KBM-7 (cell line): Measurements from ENCODE around the gene FRMD3.
A peak's percentile ranks its signal among the peaks of the same experiment; 100 is the strongest.

ENCODE experiments used
- DNase-seq: peaks from one replicate; pipeline ENCODE4 v3.0.0-alpha.2; 2015
- in situ Hi-C: fragments of 300-500 bp; cut with MboI; formaldehyde crosslinking; loops from 2 replicates; pipeline ENCODE4 v1.14.3; 2020; ENCODE audit warnings: low sequenced_read_pairs, low pct_unique_long_range_greater_than_20kb, mixed read lengths

The FRMD3 gene

GRCh38 chr9:83538172-83538889 lies at the start of gene FRMD3:
FRMD3 (minus strand) TSS chr9:83538401; CDS start chr9:83538231, 170 bp downstream.
- peak; percentile 20 for DNase-seq
- in situ Hi-C loops: no loop called here

- DNase-seq: no peak
- in situ Hi-C loops: no loop called here
Observed at GRCh38 chr9:83584995-83585394, 46.8 kb upstream of the FRMD3 start.

- peak; percentile 45 for DNase-seq
- in situ Hi-C loops: no loop called here
Observed at GRCh38 chr9:83583151-83584014, 45.2 kb upstream of the FRMD3 start.

GRCh38 chr9:83582029-83582428 lies 43.8 kb upstream of the FRMD3 start:
- no peak for DNase-seq
- in situ Hi-C loops: no loop called here

- in situ Hi-C loops: no loop called here
- no peak for DNase-seq
Observed at GRCh38 chr9:83574482-83574881, 36.3 kb upstream of the FRMD3 start.

GRCh38 chr9:83572524-83572923 lies 34.3 kb upstream of the FRMD3 start:
- in situ Hi-C loops: no loop called here
- DNase-seq: peak; percentile 15

GRCh38 chr9:83570359-83570758 lies 32.2 kb upstream of the FRMD3 start:
- no peak for DNase-seq
- in situ Hi-C loops: no loop called here

GRCh38 chr9:83569326-83569725 lies 31.1 kb upstream of the FRMD3 start:
- peak; percentile 38 for DNase-seq
- in situ Hi-C loops: no loop called here

DNA sequence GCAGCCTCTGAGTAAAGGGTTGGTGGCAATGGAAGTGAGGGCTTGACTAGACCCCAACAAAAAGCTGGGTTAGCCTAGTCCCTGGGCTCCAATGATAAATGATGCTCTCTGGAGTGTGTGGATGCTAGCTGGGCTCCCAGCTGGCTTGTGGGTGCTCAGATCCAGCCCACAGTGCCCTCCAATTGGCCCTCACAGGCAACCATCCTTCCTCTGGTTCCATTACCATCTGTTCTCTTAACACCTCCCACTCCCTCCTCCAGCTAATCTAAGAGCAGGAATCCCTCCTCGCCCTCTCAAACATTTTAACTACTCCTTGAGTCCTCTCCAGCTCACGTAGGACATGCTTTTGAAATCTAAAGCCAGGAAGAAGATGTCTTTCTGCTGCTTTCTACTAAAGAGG lies 25.2 kb upstream of the FRMD3 start:
- DNase-seq: no peak
- in situ Hi-C loops: no loop called here

DNA sequence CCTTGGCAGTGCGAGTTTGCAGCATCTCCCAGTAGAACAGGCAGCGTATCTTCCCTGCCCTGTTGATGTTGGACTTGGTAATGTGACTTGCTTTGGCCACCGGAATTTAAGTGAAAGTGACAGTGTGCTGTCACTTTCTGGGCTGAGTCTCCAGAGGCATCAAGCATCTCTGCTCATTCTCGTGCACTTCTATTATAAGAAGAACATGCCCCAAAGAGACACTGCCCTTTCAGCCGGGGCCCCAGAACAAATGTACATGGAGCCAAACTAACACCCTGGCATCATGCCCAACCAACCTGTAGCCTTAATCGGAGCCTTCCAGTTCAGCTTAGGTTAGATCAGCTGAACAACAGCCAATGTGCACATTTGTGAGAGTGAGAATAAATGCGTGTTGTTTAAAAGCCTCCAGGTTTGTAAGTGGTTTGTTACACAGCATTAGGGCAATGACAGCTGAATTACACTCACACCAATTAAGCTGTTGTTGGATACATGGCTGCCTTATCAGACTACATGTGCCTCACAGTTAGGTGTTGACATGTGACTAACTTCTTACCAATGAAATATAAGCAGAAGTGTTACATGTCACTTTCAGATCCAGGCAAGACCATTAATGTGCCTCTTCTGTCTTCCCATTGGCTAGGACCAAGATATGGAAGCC lies 22.1 kb upstream of the FRMD3 start:
- in situ Hi-C loops: no loop called here

DNA sequence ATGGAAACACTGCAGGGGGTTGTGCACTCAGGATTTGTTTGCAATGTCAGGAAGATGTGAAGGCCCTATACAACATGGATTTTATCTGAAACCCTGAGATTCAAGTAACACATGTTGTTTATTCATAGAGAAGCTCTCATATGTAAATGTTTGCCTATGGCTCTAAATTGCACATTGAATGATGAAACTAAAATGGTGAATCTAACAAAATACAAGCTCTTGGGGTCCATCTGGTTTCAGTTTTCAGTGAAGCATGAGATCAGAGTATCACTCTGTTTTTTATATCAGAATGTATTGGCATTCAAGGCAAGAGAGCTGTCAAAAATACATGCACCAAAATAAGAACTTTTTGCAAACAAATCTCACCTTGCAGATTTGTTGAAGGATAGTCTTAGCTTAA lies 19.6 kb upstream of the FRMD3 start:
- in situ Hi-C loops: no loop called here
- no peak for DNase-seq

More for the DNA sequence above, 22.1 kb upstream of the FRMD3 start:
- DNase-seq: no peak

DNA sequence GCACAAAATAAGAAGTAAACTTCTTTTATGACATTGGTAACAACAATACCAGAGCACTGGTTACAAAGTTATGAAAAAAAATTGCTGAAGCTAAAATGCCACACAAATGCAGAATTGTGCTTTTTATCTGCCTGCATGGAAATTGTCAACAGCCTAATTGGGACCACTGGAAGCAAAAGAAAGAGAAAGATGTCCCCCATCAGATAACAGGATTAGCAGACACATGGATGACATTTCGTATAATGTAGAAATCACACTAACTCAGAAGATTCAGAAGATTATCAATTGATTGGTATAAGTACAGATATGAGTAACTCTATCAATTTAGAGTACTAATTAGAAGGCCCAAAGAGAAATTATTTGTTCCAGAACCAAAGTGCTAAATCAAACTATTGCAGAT lies 19.1 kb upstream of the FRMD3 start:
- in situ Hi-C loops: no loop called here
- no peak for DNase-seq

DNA sequence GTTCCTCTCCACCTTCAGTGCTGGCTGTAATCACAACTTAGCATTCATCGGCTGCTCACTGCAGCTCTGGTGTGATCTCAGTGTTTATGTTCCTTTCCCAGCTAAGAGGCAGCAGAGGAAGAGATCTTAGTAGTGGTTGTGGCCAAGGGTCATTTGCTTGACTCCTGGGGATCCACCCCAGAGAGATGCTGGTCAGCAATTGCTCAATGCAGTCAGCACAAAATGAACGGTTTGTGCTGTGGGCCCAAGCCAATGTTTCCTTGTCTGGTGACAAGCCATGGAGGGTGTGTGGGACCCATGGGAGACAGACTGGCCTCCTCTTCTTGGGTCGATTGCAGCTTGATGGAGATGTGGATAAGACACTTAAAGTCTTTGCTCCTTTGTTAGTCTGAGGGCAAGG lies 16.1 kb upstream of the FRMD3 start:
- no peak for DNase-seq
- in situ Hi-C loops: no loop called here

- in situ Hi-C loops: no loop called here
Observed at GRCh38 chr9:83544002-83544698, 5.9 kb upstream of the FRMD3 start.

GRCh38 chr9:83538890-83539238 lies 663 bp upstream of the FRMD3 start:
- no peak for DNase-seq
- in situ Hi-C loops: no loop called here

More at GRCh38 chr9:83544002-83544698, 5.9 kb upstream of the FRMD3 start:
- peak; percentile 45 for DNase-seq

DNA sequence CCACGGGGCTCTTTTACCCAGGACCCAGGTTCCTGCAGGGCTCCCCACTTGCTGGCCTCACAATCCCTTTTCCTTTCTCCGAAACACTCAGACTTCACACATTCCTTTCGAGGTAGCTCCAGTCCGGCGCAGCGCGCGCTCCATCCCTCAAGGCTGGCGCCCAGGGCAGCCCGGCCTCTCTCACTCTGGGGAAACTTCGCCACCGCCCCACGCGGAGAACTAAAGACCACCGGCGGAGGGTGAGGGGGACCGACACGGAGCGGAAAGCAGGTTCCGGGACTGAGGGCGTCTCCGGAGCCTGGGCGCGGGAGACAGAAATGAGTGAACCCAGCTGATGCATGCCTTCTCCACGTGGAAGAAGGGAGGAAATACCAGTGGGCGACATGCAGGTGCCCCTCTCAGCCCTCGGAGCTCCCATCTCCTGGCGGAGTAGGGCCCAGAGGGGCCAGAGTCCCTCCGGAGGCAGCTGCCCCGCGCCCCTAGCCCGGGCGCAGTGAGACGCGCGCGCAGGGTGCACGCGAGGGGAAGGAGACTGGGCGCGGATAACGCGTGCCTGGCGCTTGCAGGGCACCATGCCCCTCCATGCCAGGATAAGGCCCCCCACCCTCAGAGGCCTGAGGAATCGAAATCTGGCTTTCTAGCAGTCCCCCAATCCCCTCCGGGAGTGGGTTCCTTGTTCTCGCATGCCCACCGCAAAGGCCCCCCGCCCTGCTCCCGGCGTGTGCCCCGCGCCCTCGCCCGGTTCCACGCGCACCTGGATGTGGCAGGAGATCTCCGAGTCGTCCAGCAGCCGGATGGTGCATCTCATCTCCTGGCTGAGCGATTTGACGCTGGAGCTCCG lies 650 bp downstream of the FRMD3 start:
- no peak for DNase-seq

DNA sequence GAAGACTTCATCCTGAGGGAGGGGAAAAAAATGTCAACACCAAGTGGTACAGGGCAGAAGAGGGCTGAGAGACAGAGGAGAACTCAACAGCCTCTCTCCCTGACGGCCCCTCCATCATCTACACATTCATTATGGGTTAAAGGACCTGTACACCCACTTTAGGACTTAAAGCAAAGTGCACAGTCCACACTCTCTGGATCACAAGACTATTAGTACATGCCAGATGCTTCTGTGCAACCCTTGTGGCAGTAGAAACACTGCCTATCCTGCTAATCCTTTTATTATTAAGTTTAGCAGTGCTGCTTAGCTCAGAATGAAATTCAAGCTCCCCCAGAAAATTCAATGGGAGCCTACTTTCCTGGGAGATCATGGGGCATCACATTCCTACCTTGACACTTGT lies 1.9 kb downstream of the FRMD3 start:
- in situ Hi-C loops: no loop called here
- DNase-seq: no peak

More for the DNA sequence above, 650 bp downstream of the FRMD3 start:
- in situ Hi-C loops: no loop called here

- in situ Hi-C loops: no loop called here
Observed at GRCh38 chr9:83535736-83536135, 2.5 kb downstream of the FRMD3 start.

GRCh38 chr9:83533296-83533695 lies 4.9 kb downstream of the FRMD3 start:
- in situ Hi-C loops: no loop called here
- DNase-seq: no peak

More at GRCh38 chr9:83535736-83536135, 2.5 kb downstream of the FRMD3 start:
- no peak for DNase-seq
